Measurements from ENCODE around the gene MMP23B. TPM values are rescaled to one million over a fixed set of nuclear protein-coding genes. Genes with fewer than 3 reads are reported as not detected.

The MMP23B gene
- total and polyA plus RNA-seq, 2 experiments from 2014 or later: 15.8 to 16.2 TPM

DNA sequence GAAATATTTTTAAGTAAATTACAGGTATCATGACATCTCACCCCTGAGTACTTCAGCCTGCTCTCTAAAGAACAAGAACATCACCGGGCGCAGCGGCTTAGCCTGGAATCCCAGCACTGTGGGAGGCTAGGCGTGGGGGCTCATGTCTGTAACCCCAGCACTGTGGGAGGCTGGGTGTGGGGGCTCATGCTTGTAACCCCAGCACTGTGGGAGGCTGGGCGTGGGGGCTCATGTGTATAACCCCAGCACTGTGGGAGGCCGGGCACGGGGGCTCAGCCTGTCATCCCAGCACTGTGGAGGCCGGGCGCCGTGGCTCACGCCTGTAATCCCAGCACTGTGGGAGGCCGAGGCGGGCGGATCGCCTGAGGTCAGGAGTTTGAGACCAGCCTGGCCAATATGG is 34.6 kb downstream of the MMP23B start:
- no peaks in the 10 kb centered on the region for H3K79me2 ChIP-seq (replicated peaks; ENCODE audit: insufficient read depth)
- no peaks in the 10 kb centered on the region; the same call in 1 of the 2 replicates for H4K20me1 ChIP-seq (replicated peaks; ENCODE audit: insufficient read depth)
- no peak overlapping the region for H3K4me3 ChIP-seq
- H2AFZ ChIP-seq: no peak overlapping the region
- Mint-ChIP-seq H3K9me3 (no peaks in the 10 kb centered on the region), H3K4me1 (no peaks in the 10 kb centered on the region), H3K36me3 (ENCODE audit: low read depth) (peaks cover 33% of the 10 kb centered on the region), H3K27me3 (ENCODE audit: insufficient read depth, low read depth, poor library complexity) (peaks cover 5% of the 10 kb centered on the region), H3K4me3 (no peak overlapping the region), H3K27ac (no peak overlapping the region)
- TF ChIP-seq STAT1 (IDR thresholded peaks at IDR 0.05; ENCODE audit: unreplicated experiment) (no peak), POLR2AphosphoS5 (IDR thresholded peaks at IDR 0.05; ENCODE audit: low read depth) (no peak), ZNF462 (CRISPR knock-in tag; IDR thresholded peaks at IDR 0.05) (no peak), ZNF114 (CRISPR knock-in tag; IDR thresholded peaks at IDR 0.05) (no peak), ZNF331 (CRISPR knock-in tag; IDR thresholded peaks at IDR 0.05; ENCODE audit: low read depth) (no peak), EZH2 (IDR thresholded peaks at IDR 0.05; ENCODE audit: low read depth, unreplicated experiment) (no peak), CREB1 (CRISPR knock-in tag; IDR thresholded peaks at IDR 0.05; ENCODE audit: low read depth) (no peak), JUNB (IDR thresholded peaks at IDR 0.05; ENCODE audit: unreplicated experiment) (no peak), NANOG (IDR thresholded peaks at IDR 0.05; ENCODE audit: borderline replicate concordance) (no peak), EZH2phosphoT487 (IDR thresholded peaks at IDR 0.05; ENCODE audit: unreplicated experiment) (no peak)
- TF ChIP-seq, protein P1, sequence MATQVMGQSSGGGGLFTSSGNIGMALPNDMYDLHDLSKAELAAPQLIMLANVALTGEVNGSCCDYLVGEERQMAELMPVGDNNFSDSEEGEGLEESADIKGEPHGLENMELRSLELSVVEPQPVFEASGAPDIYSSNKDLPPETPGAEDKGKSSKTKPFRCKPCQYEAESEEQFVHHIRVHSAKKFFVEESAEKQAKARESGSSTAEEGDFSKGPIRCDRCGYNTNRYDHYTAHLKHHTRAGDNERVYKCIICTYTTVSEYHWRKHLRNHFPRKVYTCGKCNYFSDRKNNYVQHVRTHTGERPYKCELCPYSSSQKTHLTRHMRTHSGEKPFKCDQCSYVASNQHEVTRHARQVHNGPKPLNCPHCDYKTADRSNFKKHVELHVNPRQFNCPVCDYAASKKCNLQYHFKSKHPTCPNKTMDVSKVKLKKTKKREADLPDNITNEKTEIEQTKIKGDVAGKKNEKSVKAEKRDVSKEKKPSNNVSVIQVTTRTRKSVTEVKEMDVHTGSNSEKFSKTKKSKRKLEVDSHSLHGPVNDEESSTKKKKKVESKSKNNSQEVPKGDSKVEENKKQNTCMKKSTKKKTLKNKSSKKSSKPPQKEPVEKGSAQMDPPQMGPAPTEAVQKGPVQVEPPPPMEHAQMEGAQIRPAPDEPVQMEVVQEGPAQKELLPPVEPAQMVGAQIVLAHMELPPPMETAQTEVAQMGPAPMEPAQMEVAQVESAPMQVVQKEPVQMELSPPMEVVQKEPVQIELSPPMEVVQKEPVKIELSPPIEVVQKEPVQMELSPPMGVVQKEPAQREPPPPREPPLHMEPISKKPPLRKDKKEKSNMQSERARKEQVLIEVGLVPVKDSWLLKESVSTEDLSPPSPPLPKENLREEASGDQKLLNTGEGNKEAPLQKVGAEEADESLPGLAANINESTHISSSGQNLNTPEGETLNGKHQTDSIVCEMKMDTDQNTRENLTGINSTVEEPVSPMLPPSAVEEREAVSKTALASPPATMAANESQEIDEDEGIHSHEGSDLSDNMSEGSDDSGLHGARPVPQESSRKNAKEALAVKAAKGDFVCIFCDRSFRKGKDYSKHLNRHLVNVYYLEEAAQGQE (IDR thresholded peaks at IDR 0.05; ENCODE audit: unreplicated experiment): no peak
- TF ChIP-seq, protein P2, sequence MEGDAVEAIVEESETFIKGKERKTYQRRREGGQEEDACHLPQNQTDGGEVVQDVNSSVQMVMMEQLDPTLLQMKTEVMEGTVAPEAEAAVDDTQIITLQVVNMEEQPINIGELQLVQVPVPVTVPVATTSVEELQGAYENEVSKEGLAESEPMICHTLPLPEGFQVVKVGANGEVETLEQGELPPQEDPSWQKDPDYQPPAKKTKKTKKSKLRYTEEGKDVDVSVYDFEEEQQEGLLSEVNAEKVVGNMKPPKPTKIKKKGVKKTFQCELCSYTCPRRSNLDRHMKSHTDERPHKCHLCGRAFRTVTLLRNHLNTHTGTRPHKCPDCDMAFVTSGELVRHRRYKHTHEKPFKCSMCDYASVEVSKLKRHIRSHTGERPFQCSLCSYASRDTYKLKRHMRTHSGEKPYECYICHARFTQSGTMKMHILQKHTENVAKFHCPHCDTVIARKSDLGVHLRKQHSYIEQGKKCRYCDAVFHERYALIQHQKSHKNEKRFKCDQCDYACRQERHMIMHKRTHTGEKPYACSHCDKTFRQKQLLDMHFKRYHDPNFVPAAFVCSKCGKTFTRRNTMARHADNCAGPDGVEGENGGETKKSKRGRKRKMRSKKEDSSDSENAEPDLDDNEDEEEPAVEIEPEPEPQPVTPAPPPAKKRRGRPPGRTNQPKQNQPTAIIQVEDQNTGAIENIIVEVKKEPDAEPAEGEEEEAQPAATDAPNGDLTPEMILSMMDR (conservative IDR thresholded peaks at IDR 0.05; ENCODE audit: low read depth in 2 of 2): no peak
- TF ChIP-seq, protein P3, sequence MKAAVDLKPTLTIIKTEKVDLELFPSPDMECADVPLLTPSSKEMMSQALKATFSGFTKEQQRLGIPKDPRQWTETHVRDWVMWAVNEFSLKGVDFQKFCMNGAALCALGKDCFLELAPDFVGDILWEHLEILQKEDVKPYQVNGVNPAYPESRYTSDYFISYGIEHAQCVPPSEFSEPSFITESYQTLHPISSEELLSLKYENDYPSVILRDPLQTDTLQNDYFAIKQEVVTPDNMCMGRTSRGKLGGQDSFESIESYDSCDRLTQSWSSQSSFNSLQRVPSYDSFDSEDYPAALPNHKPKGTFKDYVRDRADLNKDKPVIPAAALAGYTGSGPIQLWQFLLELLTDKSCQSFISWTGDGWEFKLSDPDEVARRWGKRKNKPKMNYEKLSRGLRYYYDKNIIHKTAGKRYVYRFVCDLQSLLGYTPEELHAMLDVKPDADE (IDR thresholded peaks at IDR 0.05): no peak
- H3F3A ChIP-seq (replicated peaks; ENCODE audit: low read depth): 0 out of 2 replicates have a peak, but pooled peaks cover 3% of the 10 kb centered on the region
- H3K36me3 ChIP-seq (ENCODE audit: insufficient read depth): no peaks in the 10 kb centered on the region; the same call in 1 of the 2 replicates
- no peaks in the 10 kb centered on the region for H3K4me1 ChIP-seq (ENCODE audit: insufficient read depth)
- no peak overlapping the region for H3K4me2 ChIP-seq
- ATAC-seq (no peak), DNase-seq (ENCODE audit: low spot score) (no peak)
- H3K27ac ChIP-seq (ENCODE audit: low read depth): no peak overlapping the region
- H3K9me2 ChIP-seq (ENCODE audit: insufficient read depth): no peaks in the 10 kb centered on the region
- H3K27me3 ChIP-seq (ENCODE audit: insufficient read depth): no peaks in the 10 kb centered on the region

Data from GM23338 (cell line).